ENCODE data around the gene ZNF541.
A peak's percentile ranks its signal among the peaks of the same experiment; 100 is the strongest.

ZNF541 gene

GRCh38 chr19:47540748-47541147 is 32.2 kb downstream of the ZNF541 start:
- peak; percentile 6 for DNase-seq

- DNase-seq = no peak
Measured at GRCh38 chr19:47539747-47540311, 33.1 kb downstream of the ZNF541 start.

- no peak for DNase-seq
Measured at GRCh38 chr19:47538812-47539211, 34.1 kb downstream of the ZNF541 start.

GRCh38 chr19:47537493-47537892 is 35.5 kb downstream of the ZNF541 start:
- no peak for DNase-seq

GRCh38 chr19:47534628-47535027 is 38.3 kb downstream of the ZNF541 start:
- no peak for DNase-seq

- no peak for DNase-seq
Measured at GRCh38 chr19:47531640-47532387, 41.1 kb downstream of the ZNF541 start.

GRCh38 chr19:47529018-47529742 is 43.8 kb downstream of the ZNF541 start:
- no peak for DNase-seq

- DNase-seq = no peak
Measured at GRCh38 chr19:47526798-47527197, 46.1 kb downstream of the ZNF541 start.

- DNase-seq = no peak
Measured at GRCh38 chr19:47523473-47523872, 49.5 kb downstream of the ZNF541 start.
